BJ (cell line): ENCODE data around the gene HRCT1. TPM values are rescaled to one million over a fixed set of nuclear protein-coding genes. Genes with fewer than 3 reads are reported as not detected.
A peak's percentile ranks its signal among the peaks of the same experiment; 100 is the strongest.

ENCODE experiments used
- CTCF ChIA-PET: fragments of 350-600 bp; formaldehyde crosslinking; extraction: SDS; loops from one replicate; lab custom pipeline; 2021; ENCODE audit warnings: antibody characterized with exemption, inconsistent platforms; lab: Yijun Ruan, JAX
- POLR2A ChIA-PET: fragments of 300-600 bp; sonication (Branson Sonifier 250); formaldehyde crosslinking; extraction: SDS; loops from one replicate; lab custom pipeline; 2021; ENCODE audit warnings: antibody characterized with exemption; lab: Charles Lee
- DNase-seq: peaks from one replicate; pipeline ENCODE4 v3.0.0-alpha.2; 2011; ENCODE audit warnings: low read depth
- H3K27me3 ChIP-seq: 2 replicates; pipeline ENCODE4 v1.6.0; 2011; ENCODE audit warnings: low read length; ENCODE audit not compliant: control insufficient read depth, insufficient read depth
- H3K36me3 ChIP-seq: 2 replicates; pipeline ENCODE4 v1.5.1; 2011; ENCODE audit warnings: low read length; ENCODE audit not compliant: control insufficient read depth, insufficient read depth
- H3K4me3 ChIP-seq: 2 replicates; pipeline ENCODE4 v1.5.1; 2011; ENCODE audit warnings: low read depth, mild to moderate bottlenecking, control low read depth, low read length
- polyA plus RNA-seq: library from polyadenylated mRNA; depleted of rRNA; stranded (reverse); fragments of >200 nt; gene quantifications from 2 replicates; pipeline ENCODE4 v1.2.3, GENCODE V29; 2011
- TF ChIP-seq, protein P1 (sequence below): IDR thresholded peaks from 2 replicates; pipeline ENCODE4 v1.5.1; 2011; ENCODE audit warnings: low read depth, mild to moderate bottlenecking, control low read depth, inconsistent platforms, low read length, moderate library complexity; ENCODE audit not compliant: insufficient read depth

Gene HRCT1
- polyA plus RNA-seq, 1 experiment: 0.93 TPM

DNA sequence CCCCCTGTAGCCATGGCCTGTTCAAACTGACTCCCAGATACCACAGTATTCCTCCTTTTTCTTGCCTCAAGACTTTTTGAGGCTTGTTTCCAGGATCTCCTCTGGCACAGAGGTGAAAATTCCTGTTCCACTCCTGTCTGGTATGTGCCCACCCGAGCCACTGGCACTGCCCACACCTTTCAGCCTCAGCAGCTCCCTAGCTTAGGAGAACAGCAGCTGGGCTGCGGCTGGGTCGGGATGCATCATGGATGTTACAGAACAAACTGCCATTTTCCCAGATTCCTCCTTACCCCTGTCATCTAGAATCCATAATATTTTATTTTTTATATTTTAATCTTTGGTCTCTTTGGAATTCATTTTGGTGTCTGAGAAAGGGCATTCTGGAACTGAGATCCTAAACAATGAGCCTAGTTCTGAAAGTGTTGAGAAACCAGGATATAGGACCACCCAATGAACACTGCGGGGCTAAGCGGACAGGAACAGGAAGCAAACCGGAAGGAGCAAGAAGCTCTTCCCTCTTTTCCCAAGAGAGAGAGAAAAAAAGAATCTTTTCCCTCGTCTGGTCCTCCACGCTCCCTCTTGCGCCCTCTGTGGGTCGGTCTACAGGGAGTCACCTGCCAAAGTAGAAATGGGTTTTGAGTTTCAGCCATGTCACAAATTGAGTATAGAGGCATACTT lies 39.5 kb downstream of the HRCT1 start:
- ChIA-PET CTCF (interaction anchor here (0.6 to 9.4 kb wide), 35 partner anchors 8 to 213 kb away, joined by 3 to 170 read pairs (median 4); partner anchors contain the start of genes HRCT1 and RECK), POLR2A (interaction anchor here (0.5 to 0.6 kb wide), 2 partner anchors 17 to 89 kb away, joined by 3 to 4 read pairs; no protein-coding TSS in a partner anchor)
- Histone ChIP-seq H3K27me3 (no peaks in the 10 kb centered on the region), H3K4me3 (no peak overlapping the region), H3K36me3 (no peaks in the 10 kb centered on the region)
- TF ChIP-seq, protein P1, sequence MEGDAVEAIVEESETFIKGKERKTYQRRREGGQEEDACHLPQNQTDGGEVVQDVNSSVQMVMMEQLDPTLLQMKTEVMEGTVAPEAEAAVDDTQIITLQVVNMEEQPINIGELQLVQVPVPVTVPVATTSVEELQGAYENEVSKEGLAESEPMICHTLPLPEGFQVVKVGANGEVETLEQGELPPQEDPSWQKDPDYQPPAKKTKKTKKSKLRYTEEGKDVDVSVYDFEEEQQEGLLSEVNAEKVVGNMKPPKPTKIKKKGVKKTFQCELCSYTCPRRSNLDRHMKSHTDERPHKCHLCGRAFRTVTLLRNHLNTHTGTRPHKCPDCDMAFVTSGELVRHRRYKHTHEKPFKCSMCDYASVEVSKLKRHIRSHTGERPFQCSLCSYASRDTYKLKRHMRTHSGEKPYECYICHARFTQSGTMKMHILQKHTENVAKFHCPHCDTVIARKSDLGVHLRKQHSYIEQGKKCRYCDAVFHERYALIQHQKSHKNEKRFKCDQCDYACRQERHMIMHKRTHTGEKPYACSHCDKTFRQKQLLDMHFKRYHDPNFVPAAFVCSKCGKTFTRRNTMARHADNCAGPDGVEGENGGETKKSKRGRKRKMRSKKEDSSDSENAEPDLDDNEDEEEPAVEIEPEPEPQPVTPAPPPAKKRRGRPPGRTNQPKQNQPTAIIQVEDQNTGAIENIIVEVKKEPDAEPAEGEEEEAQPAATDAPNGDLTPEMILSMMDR: peak; percentile 92
- peak; percentile 26 for DNase-seq

DNA sequence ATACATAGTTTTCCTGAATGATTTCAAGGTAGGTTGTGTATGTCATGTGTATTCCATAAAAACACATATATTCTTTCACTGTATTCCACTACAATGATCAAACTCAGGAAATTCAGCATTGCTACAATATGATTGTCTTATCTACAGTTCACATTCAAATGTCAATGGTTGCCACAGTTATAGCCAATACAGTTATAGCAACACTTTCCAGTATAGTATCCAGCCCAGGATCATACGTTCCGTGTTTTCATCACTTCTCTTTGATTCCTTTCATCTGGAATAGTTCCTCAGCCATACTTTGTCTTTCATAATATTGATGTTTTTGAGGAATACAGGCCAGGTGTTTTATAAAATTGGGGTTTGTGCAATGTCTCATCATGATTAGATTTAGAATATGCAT lies 42.4 kb downstream of the HRCT1 start:
- no peaks in the 10 kb centered on the region for H3K27me3 ChIP-seq
- TF ChIP-seq, protein P1: no peak
- H3K36me3 ChIP-seq: no peaks in the 10 kb centered on the region
- no peak overlapping the region for H3K4me3 ChIP-seq
- ChIA-PET CTCF (interaction anchor here (1.4 to 1.9 kb wide), 3 partner anchors 45 to 122 kb away, joined by 4 to 9 read pairs (median 5); no protein-coding TSS in a partner anchor), POLR2A (no interaction called here)
- no peak for DNase-seq

DNA sequence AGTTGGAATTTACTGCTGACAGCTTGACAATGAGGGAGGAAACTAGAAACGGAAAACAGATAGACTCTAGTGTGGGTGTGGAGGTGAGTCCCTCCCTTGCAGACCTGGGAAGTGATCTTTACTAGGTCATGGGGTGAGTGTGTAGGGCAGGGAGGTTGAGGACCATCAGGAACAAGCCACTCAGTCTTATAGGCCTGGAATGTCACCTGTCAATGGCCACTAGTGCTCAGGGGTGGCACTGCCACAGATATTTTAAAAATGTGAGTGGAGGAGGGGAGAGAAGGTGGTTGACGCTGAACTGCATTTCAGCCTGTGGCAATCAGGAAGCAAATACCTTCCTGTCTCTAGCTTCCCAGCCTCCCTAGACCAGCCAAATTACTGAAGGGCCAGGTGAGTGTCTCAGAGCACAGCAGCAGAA lies 42.9 kb downstream of the HRCT1 start:
- TF ChIP-seq, protein P1: no peak
- no peak for DNase-seq
- CTCF ChIA-PET: interaction anchor here (0.7 to 1.9 kb wide), 5 partner anchors 8 to 123 kb away, joined by 3 to 9 read pairs (median 5); no protein-coding TSS in a partner anchor
- Histone ChIP-seq H3K36me3 (no peaks in the 10 kb centered on the region), H3K27me3 (no peaks in the 10 kb centered on the region), H3K4me3 (no peak overlapping the region)
- POLR2A ChIA-PET: no interaction called here

DNA sequence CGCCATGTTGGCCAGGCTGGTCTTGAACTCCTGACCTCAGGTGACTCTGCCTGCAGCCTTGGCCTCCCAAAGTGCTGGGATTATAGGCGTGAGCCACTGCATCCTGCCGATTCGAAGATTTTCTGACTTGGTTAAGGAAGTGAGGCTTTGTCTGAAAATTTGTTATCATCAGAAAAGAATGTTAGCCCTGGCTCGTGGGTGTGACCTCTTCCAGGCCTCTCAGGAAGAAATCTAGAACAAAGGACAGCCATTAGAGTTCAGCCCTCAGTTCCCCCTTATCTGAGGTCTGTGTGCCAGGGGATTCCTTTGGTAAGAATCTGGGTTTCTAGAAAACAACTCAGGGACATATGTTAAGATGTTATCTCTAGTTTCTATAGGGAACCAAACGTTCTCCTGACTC lies 45.7 kb downstream of the HRCT1 start:
- POLR2A ChIA-PET: interaction anchor here (0.6 kb wide), 2 partner anchors 8 to 209 kb away, joined by 3 to 4 read pairs; no protein-coding TSS in a partner anchor
- CTCF ChIA-PET: interaction anchor here (0.7 to 2.0 kb wide), 6 partner anchors 9 to 377 kb away, joined by 3 to 16 read pairs (median 6); no protein-coding TSS in a partner anchor
- TF ChIP-seq, protein P1: no peak
- no peaks in the 10 kb centered on the region for H3K36me3 ChIP-seq
- no peak for DNase-seq
- H3K27me3 ChIP-seq: no peaks in the 10 kb centered on the region
- no peak overlapping the region for H3K4me3 ChIP-seq

DNA sequence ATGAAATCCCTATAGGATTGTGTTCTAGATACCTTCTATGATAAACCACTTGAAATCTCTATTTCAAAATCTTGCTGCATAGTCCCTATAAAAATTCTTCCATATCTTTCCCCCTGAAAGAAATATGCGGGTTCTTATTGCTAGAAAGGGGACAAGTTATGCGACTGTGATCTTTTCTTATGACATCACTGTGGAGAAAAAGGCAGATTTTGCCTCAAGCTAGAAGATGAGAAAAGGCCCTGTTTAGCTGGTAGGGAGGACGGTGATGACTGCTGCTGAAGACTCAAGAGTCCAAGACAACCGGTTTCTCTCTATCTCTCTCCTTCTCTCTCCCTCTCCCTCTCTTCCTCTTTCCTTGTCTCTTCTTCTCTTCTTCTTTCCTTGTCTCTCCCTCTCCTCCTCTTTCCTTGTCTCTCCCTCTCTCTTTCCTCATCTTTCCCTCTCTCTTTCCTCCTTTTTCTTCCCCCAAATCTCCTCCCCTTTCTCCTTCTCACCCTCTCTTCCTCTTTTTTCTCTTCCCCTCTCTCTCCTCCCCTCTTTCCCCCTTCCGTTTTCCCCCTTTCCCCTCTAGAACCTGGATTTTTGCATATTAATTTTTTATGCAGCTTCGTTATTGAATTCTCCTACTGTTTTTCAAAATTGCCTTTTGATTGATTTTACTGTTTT lies 46.7 kb downstream of the HRCT1 start:
- TF ChIP-seq, protein P1: no peak
- POLR2A ChIA-PET: interaction anchor here (0.6 kb wide), 1 partner anchor 7 kb away, joined by 4 read pairs; no protein-coding TSS in a partner anchor
- CTCF ChIA-PET: interaction anchor here (1.0 to 2.0 kb wide), 6 partner anchors 13 to 376 kb away, joined by 4 to 16 read pairs (median 6); partner anchors contain the start of gene HRCT1
- no peak for DNase-seq
- Histone ChIP-seq H3K36me3 (no peaks in the 10 kb centered on the region), H3K27me3 (no peaks in the 10 kb centered on the region), H3K4me3 (no peak overlapping the region)
